Spleen (tissue), 11 donors: ENCODE measurements around the gene KIAA1328. TPM values are rescaled to one million over a fixed set of nuclear protein-coding genes. Genes with fewer than 3 reads are reported as not detected.
"Not testable (repeated sequence)": the region's sequence is repeated elsewhere in the genome, so short reads cannot be mapped to it uniquely, and the experiment has no call there.

Source experiments
- DNase-seq: peaks from one replicate; pipeline ENCODE4 v3.0.0-alpha.2; 2020
- H3K27ac ChIP-seq, 8 donors: fragments of 200-600 bp; sonication (generic) in 7 of 8; 1 replicate in 4 of 8; 2 replicates in 4 of 8; pipeline versions ENCODE4 v1.5.0 to v1.8.0; 2016 to 2021; ENCODE audit warnings: inconsistent platforms in 4 of 8, mild to moderate bottlenecking in 4 of 8, moderate library complexity in 1 of 8
- H3K27me3 ChIP-seq, 7 donors: fragments of 200-600 bp; sonication (generic) in 6 of 7; replicated peaks in 1 of 7; 1 replicate in 4 of 7; 2 replicates in 3 of 7; pipeline versions ENCODE4 v1.5.0 to v1.8.0; 2016 to 2021; ENCODE audit warnings: inconsistent platforms in 3 of 7, mild to moderate bottlenecking in 1 of 7
- H3K36me3 ChIP-seq, 6 donors: fragments of 200-600 bp; sonication (generic) in 5 of 6; 1 replicate in 4 of 6; 2 replicates in 2 of 6; pipeline versions ENCODE4 v1.5.0 to v1.8.0; 2016 to 2021; ENCODE audit warnings: inconsistent platforms in 2 of 6
- H3K4me1 ChIP-seq, 6 donors: fragments of 200-600 bp; sonication (generic) in 5 of 6; 1 replicate in 3 of 6; 2 replicates in 3 of 6; pipeline versions ENCODE4 v1.5.0 to v1.8.0; 2016 to 2021; ENCODE audit warnings: inconsistent platforms in 3 of 6
- H3K4me3 ChIP-seq, 8 donors: fragments of 200-600 bp; sonication (generic) in 7 of 8; 1 replicate in 4 of 8; 2 replicates in 4 of 8; pipeline versions ENCODE4 v1.5.0 to v1.8.0; 2016 to 2021; ENCODE audit warnings: inconsistent platforms in 4 of 8, mild to moderate bottlenecking in 4 of 8, moderate library complexity in 2 of 8
- H3K9me3 ChIP-seq, 8 donors: fragments of 200-600 bp; sonication (generic) in 7 of 8; 1 replicate in 4 of 8; 2 replicates in 4 of 8; pipeline versions ENCODE4 v1.5.0 to v1.8.0; 2016 to 2021; ENCODE audit warnings: inconsistent platforms in 4 of 8
- POLR2A ChIP-seq, 3 donors: fragments of 450-650 bp; IDR thresholded peaks; one replicate each; pipeline ENCODE4 v1.5.1; 2017; ENCODE audit warnings: antibody characterized with exemption in 3 of 3, mild to moderate bottlenecking in 1 of 3
- POLR2AphosphoS5 ChIP-seq, 3 donors: sonication (generic); formaldehyde crosslinking; IDR thresholded peaks; one replicate each; pipeline ENCODE4 v1.5.1; 2017; ENCODE audit warnings: antibody characterized with exemption in 3 of 3
- WGBS, 5 donors: extraction: QIAGEN DNeasy Blood & Tissue Kit in 3 of 5; methylation state at CpG; one replicate each; pipeline versions ENCODE4 v1.1.5 to v1.1.7; 2013 to 2018; 5-methylcytosine and 5-hydroxymethylcytosine counted together
- intact Hi-C: fragments of 100-400 bp; cut with DNase I; formaldehyde crosslinking; loops from one replicate; pipeline ENCODE4 v1.15.0; 2023; ENCODE audit warnings: low total_unique reads
- polyA plus RNA-seq, 3 donors: library from polyadenylated mRNA; stranded (reverse); fragments of 200-250 nt; gene quantifications; one replicate each; pipeline ENCODE4 v1.2.1, GENCODE V29; 2013
- total RNA-seq, 7 donors: library from RNA; depleted of rRNA in 3 of 7; stranded (reverse); fragments of >200 nt in 3 of 7; fragmentation: NEBNext Ultra II Directional in 4 of 7; extraction: Animal tissue kit (Norgen Biotek cat#: 25700) in 4 of 7; gene quantifications; one replicate each; pipeline versions ENCODE4 v1.1.0 to v1.2.1, GENCODE V29; 2016 to 2021
- TF ChIP-seq, protein P1 (sequence below), 11 experiments: fragments of 200-600 bp in 7 of 11; fragments of 450-650 bp in 4 of 11; sonication (generic) in 4 of 11; IDR thresholded peaks in 8 of 11; conservative IDR thresholded peaks in 3 of 11; 1 replicate in 7 of 11; 2 replicates in 4 of 11; pipeline versions ENCODE4 v1.4.0 to v1.8.0; 2016 to 2021; ENCODE audit warnings: antibody characterized with exemption in 11 of 11, inconsistent platforms in 4 of 11, mild to moderate bottlenecking in 1 of 11
- donor health status: healthy with polysubstance abuse.
- donor health status: DM: no; HTN: no; CAD: no; lungs with moderate emphysema.
- donor health status: DM: no; HTN: no; CAD: no.
- donor health status: Bipolar disorder and iron deficiency.
- donor health status: healthy.
- donor health status: DM: no; HTN: no; CAD: no.
- donor health status: DM: yes; HTN: yes; CAD: no.

The KIAA1328 gene
- total and polyA plus RNA-seq, 10 donors: 1.9 to 27.1 (median 14.9) TPM

DNA sequence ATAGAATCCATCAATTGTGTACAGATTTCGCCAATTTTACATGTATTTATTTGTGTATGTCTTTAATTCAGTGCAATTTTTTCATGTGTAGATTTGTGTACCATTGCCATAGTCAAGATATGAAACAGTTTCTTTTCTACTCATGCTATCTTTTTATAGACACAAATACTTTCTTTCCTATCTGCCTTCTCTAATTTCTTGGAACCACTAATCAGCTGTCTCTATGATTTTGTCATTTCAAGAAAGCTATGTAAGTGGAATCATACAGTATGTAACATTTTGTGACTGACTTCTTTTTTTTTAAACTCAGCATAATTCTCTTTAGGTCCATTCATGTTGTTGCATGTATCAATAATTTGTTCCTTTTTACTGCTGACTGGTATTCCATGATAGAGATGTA is 33.3 kb downstream of the KIAA1328 start:
- no peaks in the 10 kb centered on the region for H3K27me3 ChIP-seq
- H3K27ac ChIP-seq: no peak overlapping the region
- H3K4me1 ChIP-seq: no peaks in the 10 kb centered on the region
- H3K36me3 ChIP-seq: peaks cover 0 to 21% (median 0%) of the 10 kb centered on the region in 6 donors
- intact Hi-C loops: no loop called here
- TF ChIP-seq POLR2A (IDR thresholded peaks at IDR 0.05) (no peak), POLR2AphosphoS5 (IDR thresholded peaks at IDR 0.05) (no peak)
- TF ChIP-seq, protein P1, sequence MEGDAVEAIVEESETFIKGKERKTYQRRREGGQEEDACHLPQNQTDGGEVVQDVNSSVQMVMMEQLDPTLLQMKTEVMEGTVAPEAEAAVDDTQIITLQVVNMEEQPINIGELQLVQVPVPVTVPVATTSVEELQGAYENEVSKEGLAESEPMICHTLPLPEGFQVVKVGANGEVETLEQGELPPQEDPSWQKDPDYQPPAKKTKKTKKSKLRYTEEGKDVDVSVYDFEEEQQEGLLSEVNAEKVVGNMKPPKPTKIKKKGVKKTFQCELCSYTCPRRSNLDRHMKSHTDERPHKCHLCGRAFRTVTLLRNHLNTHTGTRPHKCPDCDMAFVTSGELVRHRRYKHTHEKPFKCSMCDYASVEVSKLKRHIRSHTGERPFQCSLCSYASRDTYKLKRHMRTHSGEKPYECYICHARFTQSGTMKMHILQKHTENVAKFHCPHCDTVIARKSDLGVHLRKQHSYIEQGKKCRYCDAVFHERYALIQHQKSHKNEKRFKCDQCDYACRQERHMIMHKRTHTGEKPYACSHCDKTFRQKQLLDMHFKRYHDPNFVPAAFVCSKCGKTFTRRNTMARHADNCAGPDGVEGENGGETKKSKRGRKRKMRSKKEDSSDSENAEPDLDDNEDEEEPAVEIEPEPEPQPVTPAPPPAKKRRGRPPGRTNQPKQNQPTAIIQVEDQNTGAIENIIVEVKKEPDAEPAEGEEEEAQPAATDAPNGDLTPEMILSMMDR (IDR thresholded peaks at IDR 0.05 in 8 of 11, conservative IDR thresholded peaks at IDR 0.05 in 3 of 11): no peak
- DNase-seq: no peak
- no peaks in the 10 kb centered on the region for H3K9me3 ChIP-seq
- 84 to 100% (median 94%) methylated on average over 1 of the region's 1 CpG for WGBS, 5 donors
- no peak overlapping the region for H3K4me3 ChIP-seq

DNA sequence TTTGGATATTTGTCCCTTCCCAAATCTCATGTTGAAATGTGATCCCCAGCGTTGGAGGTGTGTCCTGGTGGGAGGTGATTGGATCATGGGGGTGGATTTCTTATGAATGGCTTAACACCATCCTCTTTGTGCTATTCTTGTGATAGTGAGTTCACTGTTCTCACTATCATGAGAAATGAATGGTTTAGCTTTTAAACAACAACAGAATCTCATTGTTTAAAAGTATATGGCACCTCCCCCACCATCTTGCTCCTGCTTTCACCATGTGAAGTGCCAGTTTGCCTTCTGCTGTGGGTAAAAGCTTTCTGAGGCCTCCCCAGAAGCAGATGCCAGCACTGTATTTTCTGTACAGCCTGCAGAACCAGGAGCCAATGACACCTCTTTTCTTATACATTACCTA is 38.1 kb downstream of the KIAA1328 start:
- H3K9me3 ChIP-seq: no peaks in the 10 kb centered on the region
- intact Hi-C loops: no loop called here
- no peak overlapping the region for H3K4me3 ChIP-seq
- 92 to 97% (median 93%) methylated on average over 1 of the region's 1 CpG for WGBS, 5 donors
- H3K27me3 ChIP-seq: no peaks in the 10 kb centered on the region
- H3K36me3 ChIP-seq: peaks cover 0 to 22% (median 0%) of the 10 kb centered on the region in 6 donors
- H3K4me1 ChIP-seq: no peaks in the 10 kb centered on the region
- no peak overlapping the region for H3K27ac ChIP-seq
- TF ChIP-seq POLR2A (IDR thresholded peaks at IDR 0.05): no peak
- no peak for TF ChIP-seq POLR2AphosphoS5 (IDR thresholded peaks at IDR 0.05)
- DNase-seq: no peak

DNA sequence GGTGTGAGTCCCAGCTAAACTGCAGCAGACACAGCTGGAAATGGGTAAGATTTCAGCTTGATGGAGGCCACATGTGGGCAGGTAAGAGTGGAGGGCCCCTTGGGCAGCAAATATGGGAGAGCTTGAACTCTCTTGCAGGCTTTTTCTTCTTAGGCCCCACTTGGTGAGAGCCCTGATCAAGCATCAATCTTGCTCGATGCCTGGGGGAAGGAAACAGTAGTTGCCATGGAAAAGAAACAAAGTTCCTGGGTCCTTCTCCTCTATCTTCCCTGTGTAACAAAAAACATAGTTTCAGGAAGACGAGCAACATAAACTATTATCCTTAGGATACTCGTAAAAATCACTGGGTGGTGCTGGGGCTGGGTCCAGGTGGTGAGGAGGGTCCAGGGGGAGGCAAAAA is 42.9 kb downstream of the KIAA1328 start:
- TF ChIP-seq, protein P1 (IDR thresholded peaks at IDR 0.05 in 8 of 11, conservative IDR thresholded peaks at IDR 0.05 in 3 of 11): no peak
- TF ChIP-seq POLR2AphosphoS5 (IDR thresholded peaks at IDR 0.05) (no peak), POLR2A (IDR thresholded peaks at IDR 0.05) (no peak)
- no peak for DNase-seq
- Histone ChIP-seq H3K27me3 (no peaks in the 10 kb centered on the region), H3K4me3 (no peak overlapping the region), H3K36me3 (peaks cover 0 to 16% (median 0%) of the 10 kb centered on the region in 6 donors), H3K4me1 (no peaks in the 10 kb centered on the region), H3K9me3 (peaks cover 0 to 16% (median 14%) of the 10 kb centered on the region in 8 donors), H3K27ac (no peak overlapping the region)
- intact Hi-C loops: no loop called here
- WGBS, 5 donors: 84 to 94% (median 91%) methylated on average over 3 of the region's 3 CpGs

DNA sequence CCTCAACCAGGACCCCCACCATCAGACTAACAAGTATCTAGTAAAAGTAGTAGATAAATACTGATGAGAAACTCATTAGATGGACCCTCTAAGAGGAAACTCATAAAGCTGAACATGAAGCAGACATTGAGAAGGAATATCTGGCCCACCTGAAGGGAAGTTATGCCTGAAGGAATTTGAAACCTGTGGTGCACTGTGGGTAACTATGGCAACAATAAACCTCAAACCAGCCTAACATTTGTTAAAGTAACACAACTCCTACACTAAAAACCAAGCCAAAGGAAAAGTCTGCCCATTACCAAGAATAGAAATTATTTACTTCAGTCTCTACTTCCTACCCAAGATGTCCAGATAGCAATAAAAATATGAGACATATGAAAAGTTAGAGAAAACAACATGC is 43.4 kb downstream of the KIAA1328 start:
- no peak overlapping the region for H3K4me3 ChIP-seq
- H3K27ac ChIP-seq: no peak overlapping the region
- TF ChIP-seq POLR2A (IDR thresholded peaks at IDR 0.05) (no peak), POLR2AphosphoS5 (IDR thresholded peaks at IDR 0.05) (no peak)
- TF ChIP-seq, protein P1 (IDR thresholded peaks at IDR 0.05 in 8 of 11, conservative IDR thresholded peaks at IDR 0.05 in 3 of 11): no peak
- no peaks in the 10 kb centered on the region for H3K27me3 ChIP-seq
- H3K4me1 ChIP-seq: no peaks in the 10 kb centered on the region
- peaks cover 0 to 16% (median 14%) of the 10 kb centered on the region in 8 donors for H3K9me3 ChIP-seq
- intact Hi-C loops: no loop called here
- DNase-seq: no peak
- peaks cover 0 to 16% (median 0%) of the 10 kb centered on the region in 6 donors for H3K36me3 ChIP-seq

DNA sequence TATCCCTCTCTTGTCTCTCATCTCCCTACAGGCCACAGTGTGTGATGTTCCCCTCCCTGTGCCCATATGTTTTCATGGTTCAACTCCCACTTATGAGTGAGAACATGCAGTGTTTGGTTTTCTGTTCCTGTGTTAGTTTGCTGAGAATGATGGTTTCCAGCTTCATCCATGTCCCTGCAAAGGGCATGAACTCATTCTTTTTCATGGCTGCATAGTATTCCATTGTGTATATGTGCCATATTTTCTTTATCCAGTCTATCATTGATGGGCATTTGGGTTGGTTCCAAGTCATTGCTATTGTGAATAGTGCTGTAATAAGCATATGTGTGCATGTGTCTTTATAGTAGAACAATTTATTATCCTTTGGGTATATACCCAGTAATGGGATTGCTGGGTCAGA is 44.9 kb downstream of the KIAA1328 start:
- H3K27ac ChIP-seq, intact Hi-C loops: not testable (repeated sequence)

DNA sequence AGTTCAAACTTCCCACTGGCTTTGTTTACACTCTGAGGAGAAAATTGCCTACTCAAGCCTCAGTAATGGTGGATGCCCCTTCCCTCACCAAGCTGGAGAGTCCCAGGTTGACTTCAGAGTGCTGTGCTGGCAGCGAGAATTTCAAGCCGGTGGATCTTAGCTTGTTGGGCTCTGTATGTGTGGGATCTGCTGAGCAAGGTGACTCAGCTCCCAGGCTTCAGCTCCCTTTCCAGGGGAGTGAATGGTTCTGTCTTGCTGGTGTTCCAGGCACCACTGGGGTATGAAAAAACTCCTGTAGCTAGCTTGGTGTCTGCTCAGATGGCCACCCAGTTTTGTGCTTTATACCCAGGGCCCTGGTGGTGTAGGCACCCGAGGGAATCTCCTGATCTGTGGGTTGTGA is 50.9 kb downstream of the KIAA1328 start:
- Histone ChIP-seq H3K36me3 (peaks cover 0 to 14% (median 3%) of the 10 kb centered on the region in 6 donors), H3K9me3 (peaks cover 0 to 13% (median 6%) of the 10 kb centered on the region in 8 donors)
- H3K27me3 ChIP-seq, H3K4me3 ChIP-seq, intact Hi-C loops, H3K27ac ChIP-seq, DNase-seq, H3K4me1 ChIP-seq: not testable (repeated sequence)
- WGBS, 5 donors: 91 to 98% (median 97%) methylated on average over 3 of the region's 3 CpGs

More for the DNA sequence above, 44.9 kb downstream of the KIAA1328 start:
- not testable (repeated sequence) for H3K4me3 ChIP-seq, DNase-seq, H3K27me3 ChIP-seq, H3K4me1 ChIP-seq
- H3K36me3 ChIP-seq: peaks cover 0 to 16% (median 0%) of the 10 kb centered on the region in 6 donors
- H3K9me3 ChIP-seq: peaks cover 0 to 16% (median 14%) of the 10 kb centered on the region in 8 donors
